ENCODE results near the gene ZNF785.
"Not testable (repeated sequence)": the region's sequence is repeated elsewhere in the genome, so short reads cannot be mapped to it uniquely, and the experiment has no call there.

GRCh38 chr16:30536391-30537024, 49.0 kb downstream of the ZNF785 start:
- not testable (repeated sequence) for TF ChIP-seq POLR2AphosphoS5 (IDR thresholded peaks at IDR 0.05; ENCODE audit: borderline replicate concordance, low read depth, low read length); EZH2 (IDR thresholded peaks at IDR 0.05)

Measured in SK-N-MC (cell line).